HFFc6 (cell line): ENCODE results near the gene BCLAF1. TPM values are rescaled to one million over a fixed set of nuclear protein-coding genes. Genes with fewer than 3 reads are reported as not detected.
A peak's percentile ranks its signal among the peaks of the same experiment; 100 is the strongest.

Experiments
- DNase-seq: peaks from one replicate; pipeline ENCODE4 v3.0.0-alpha.2; 2018
- H3K27ac Mint-ChIP-seq: 2 replicates; pipeline ENCODE4 v1.8.0; 2020; ENCODE audit warnings: mild to moderate bottlenecking, mixed read lengths
- H3K27me3 Mint-ChIP-seq: 2 replicates; pipeline ENCODE4 v1.8.0; 2021; ENCODE audit warnings: mild to moderate bottlenecking, moderate library complexity, mixed read lengths; ENCODE audit not compliant: insufficient read depth
- H3K36me3 Mint-ChIP-seq: 2 replicates; pipeline ENCODE4 v1.8.0; 2021; ENCODE audit warnings: low read depth, mixed read lengths
- H3K4me1 Mint-ChIP-seq: 2 replicates; pipeline ENCODE4 v1.8.0; 2020; ENCODE audit warnings: low read depth, mixed read lengths
- H3K4me3 Mint-ChIP-seq: 2 replicates; pipeline ENCODE4 v1.8.0; 2020; ENCODE audit warnings: mild to moderate bottlenecking, moderate library complexity, mixed read lengths
- H3K9me3 Mint-ChIP-seq: 2 replicates; pipeline ENCODE4 v1.8.0; 2020; ENCODE audit warnings: mild to moderate bottlenecking, mixed read lengths
- CTCF ChIP-seq: fragments of 200-600 bp; sonication (generic); IDR thresholded peaks from 2 replicates; pipeline ENCODE4 v1.5.0; 2021; ENCODE audit warnings: antibody characterized with exemption, mild to moderate bottlenecking
- total RNA-seq, 6 experiments: library from RNA; stranded (reverse); fragmentation: NEBNext Ultra II Directional; extraction: Animal tissue kit (Norgen Biotek cat#: 25700); gene quantifications; 2 replicates in 1 of 6; 3 replicates in 5 of 6; pipeline ENCODE4 v1.2.3, GENCODE V29; 2021

Gene BCLAF1
- total RNA-seq, 6 experiments from 2014 or later: 136 to 164 (median 153) TPM

- no peak for DNase-seq
- peaks cover 16% of the 10 kb centered on the region for H3K36me3 Mint-ChIP-seq
- peaks cover 8% of the 10 kb centered on the region for H3K27me3 Mint-ChIP-seq
- H3K4me1 Mint-ChIP-seq: peaks cover 52% of the 10 kb centered on the region
- H3K27ac Mint-ChIP-seq: peak overlapping the region; percentile 86
- no peak for TF ChIP-seq CTCF
- no peaks in the 10 kb centered on the region for H3K9me3 Mint-ChIP-seq
- H3K4me3 Mint-ChIP-seq: peak overlapping the region; percentile 97
Measured at GRCh38 chr6:136250686-136251008, 39.0 kb downstream of the BCLAF1 start.

GRCh38 chr6:136249811-136250685 is 39.6 kb downstream of the BCLAF1 start, which contains the start of gene MTFR2:
Gene MTFR2, minus strand, starts transcription at chr6:136250311. Its CDS starts 1,212 bp downstream, at chr6:136249099.
- Mint-ChIP-seq H3K36me3 (peaks cover 16% of the 10 kb centered on the region), H3K4me1 (peaks cover 52% of the 10 kb centered on the region), H3K4me3 (peak within 1 kb of the TSS; percentile 97), H3K27me3 (peaks cover 8% of the 10 kb centered on the region), H3K27ac (peak within 1 kb of the TSS; percentile 86), H3K9me3 (no peaks in the 10 kb centered on the region)
- no peak; the same call in 1 of the 2 replicates for TF ChIP-seq CTCF
- peak; percentile 100 for DNase-seq

GRCh38 chr6:136249336-136249735 is 40.3 kb downstream of the BCLAF1 start:
- peak overlapping the region; percentile 86 for H3K27ac Mint-ChIP-seq
- H3K4me3 Mint-ChIP-seq: peak overlapping the region; percentile 97
- H3K27me3 Mint-ChIP-seq: peaks cover 8% of the 10 kb centered on the region
- H3K9me3 Mint-ChIP-seq: no peaks in the 10 kb centered on the region
- TF ChIP-seq CTCF: no peak
- DNase-seq: peak; percentile 18
- peaks cover 56% of the 10 kb centered on the region for H3K4me1 Mint-ChIP-seq
- peaks cover 16% of the 10 kb centered on the region for H3K36me3 Mint-ChIP-seq

GRCh38 chr6:136244061-136244616 is 45.5 kb downstream of the BCLAF1 start:
- H3K27me3 Mint-ChIP-seq: no peaks in the 10 kb centered on the region
- H3K27ac Mint-ChIP-seq: peak overlapping the region; percentile 43
- DNase-seq: peak; percentile 68

More at GRCh38 chr6:136244061-136244616, 45.5 kb downstream of the BCLAF1 start:
- H3K4me1 Mint-ChIP-seq: peaks cover 28% of the 10 kb centered on the region
- H3K36me3 Mint-ChIP-seq: peaks cover 29% of the 10 kb centered on the region
- peak overlapping the region; percentile 15; the same call in 1 of the 2 replicates for H3K4me3 Mint-ChIP-seq
- no peaks in the 10 kb centered on the region for H3K9me3 Mint-ChIP-seq
- TF ChIP-seq CTCF: no peak
